Ishikawa (cell line): ENCODE data around the gene TBKBP1.
A peak's percentile ranks its signal among the peaks of the same experiment; 100 is the strongest.

Experiments used
- CEBPB ChIP-seq: IDR thresholded peaks from 2 replicates; pipeline ENCODE4 v1.6.1; 2012
- CREB1 ChIP-seq: IDR thresholded peaks from 2 replicates; pipeline ENCODE4 v1.6.1; 2012; ENCODE audit warnings: low read depth
- EGR1 ChIP-seq: IDR thresholded peaks from 2 replicates; pipeline ENCODE4 v1.6.1; 2012
- EP300 ChIP-seq: IDR thresholded peaks from 2 replicates; pipeline ENCODE4 v1.6.1; 2012; ENCODE audit warnings: borderline replicate concordance
- FOXM1 ChIP-seq: IDR thresholded peaks from 2 replicates; pipeline ENCODE4 v1.6.1; 2012; ENCODE audit warnings: low read depth, borderline replicate concordance
- NFIC ChIP-seq: IDR thresholded peaks from 2 replicates; pipeline ENCODE4 v1.6.1; 2012
- RAD21 ChIP-seq: IDR thresholded peaks from 2 replicates; pipeline ENCODE4 v1.6.1; 2012; ENCODE audit warnings: low read depth
- TAF1 ChIP-seq: IDR thresholded peaks from 2 replicates; pipeline ENCODE4 v1.6.1; 2012; ENCODE audit warnings: low read depth, mild to moderate bottlenecking
- TCF12 ChIP-seq: IDR thresholded peaks from 2 replicates; pipeline ENCODE4 v1.6.1; 2012; ENCODE audit warnings: low read depth
- TEAD4 ChIP-seq: IDR thresholded peaks from 2 replicates; pipeline ENCODE4 v1.6.1; 2012
- YY1 ChIP-seq: IDR thresholded peaks from 2 replicates; pipeline ENCODE4 v1.6.1; 2012; ENCODE audit warnings: low read depth
- ZBTB7A ChIP-seq: IDR thresholded peaks from 2 replicates; pipeline ENCODE4 v1.6.1; 2012; ENCODE audit warnings: low read depth
- TF ChIP-seq, protein P1 (sequence below): IDR thresholded peaks from 2 replicates; pipeline ENCODE4 v1.6.1; 2012
- TF ChIP-seq, protein P2 (sequence below): IDR thresholded peaks from 2 replicates; pipeline ENCODE4 v1.6.1; 2012; ENCODE audit warnings: low read depth, mild to moderate bottlenecking
- TF ChIP-seq, protein P3 (sequence below): IDR thresholded peaks from 2 replicates; pipeline ENCODE4 v1.6.1; 2012

TBKBP1 gene

DNA sequence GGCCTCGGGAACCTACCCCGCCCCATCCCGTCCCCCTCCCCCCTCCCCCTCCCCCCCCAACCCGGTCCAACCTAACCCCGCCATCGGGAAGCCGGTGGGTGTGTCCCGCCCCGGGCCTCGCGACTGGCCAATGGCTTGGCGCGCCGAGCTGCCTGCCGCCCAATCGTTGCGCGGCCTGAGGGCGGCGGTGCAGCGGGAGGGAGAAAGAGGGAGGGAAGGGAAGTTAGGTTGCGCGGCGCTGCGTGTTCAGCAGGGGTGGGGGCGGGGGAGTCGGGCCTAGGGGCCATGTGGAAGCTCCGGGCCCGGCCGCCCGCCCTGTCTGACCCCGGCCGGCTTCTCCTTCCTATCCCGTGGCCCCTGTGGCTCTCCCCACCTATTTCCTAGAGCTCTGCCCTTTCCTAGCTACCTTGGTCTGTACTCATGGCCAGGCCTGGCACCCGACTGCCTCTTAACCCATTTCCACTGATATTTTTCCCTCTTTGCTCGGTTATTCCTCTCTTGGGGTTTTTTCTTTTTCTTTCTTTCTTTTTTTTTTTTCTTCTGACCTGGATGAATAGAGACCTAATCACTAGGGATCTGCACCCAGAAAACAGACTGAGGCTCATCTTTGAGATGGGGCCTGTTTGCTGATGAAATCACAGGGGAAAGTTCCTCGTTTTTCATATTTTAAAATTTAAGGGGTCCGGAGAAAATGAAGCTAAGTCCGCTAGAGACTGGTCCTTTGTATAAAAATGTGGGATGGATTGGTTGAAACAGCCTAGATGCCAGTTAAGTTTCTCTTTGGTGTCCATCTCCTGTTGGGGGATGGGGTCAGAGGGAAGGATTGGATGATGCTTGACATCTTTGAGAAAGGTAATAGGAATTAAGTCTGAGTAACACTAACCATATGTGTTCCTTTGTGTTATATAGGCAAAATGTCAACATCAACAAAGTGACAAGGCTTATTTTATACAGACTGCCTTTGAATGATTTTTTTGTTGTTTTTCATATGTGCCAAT lies 43.1 kb upstream of the TBKBP1 start:
- TF ChIP-seq TEAD4, result no peak
- TF ChIP-seq TCF12, result no peak
- TF ChIP-seq RAD21, result no peak
- TF ChIP-seq NFIC, result no peak
- no peak for TF ChIP-seq CREB1
- no peak for TF ChIP-seq CEBPB
- TF ChIP-seq EP300, result 0 out of 2 replicates have a peak, but pooled peaks have one; percentile 37
- TF ChIP-seq, protein P1, sequence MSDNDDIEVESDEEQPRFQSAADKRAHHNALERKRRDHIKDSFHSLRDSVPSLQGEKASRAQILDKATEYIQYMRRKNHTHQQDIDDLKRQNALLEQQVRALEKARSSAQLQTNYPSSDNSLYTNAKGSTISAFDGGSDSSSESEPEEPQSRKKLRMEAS, result peak; percentile 93
- TF ChIP-seq, protein P2, sequence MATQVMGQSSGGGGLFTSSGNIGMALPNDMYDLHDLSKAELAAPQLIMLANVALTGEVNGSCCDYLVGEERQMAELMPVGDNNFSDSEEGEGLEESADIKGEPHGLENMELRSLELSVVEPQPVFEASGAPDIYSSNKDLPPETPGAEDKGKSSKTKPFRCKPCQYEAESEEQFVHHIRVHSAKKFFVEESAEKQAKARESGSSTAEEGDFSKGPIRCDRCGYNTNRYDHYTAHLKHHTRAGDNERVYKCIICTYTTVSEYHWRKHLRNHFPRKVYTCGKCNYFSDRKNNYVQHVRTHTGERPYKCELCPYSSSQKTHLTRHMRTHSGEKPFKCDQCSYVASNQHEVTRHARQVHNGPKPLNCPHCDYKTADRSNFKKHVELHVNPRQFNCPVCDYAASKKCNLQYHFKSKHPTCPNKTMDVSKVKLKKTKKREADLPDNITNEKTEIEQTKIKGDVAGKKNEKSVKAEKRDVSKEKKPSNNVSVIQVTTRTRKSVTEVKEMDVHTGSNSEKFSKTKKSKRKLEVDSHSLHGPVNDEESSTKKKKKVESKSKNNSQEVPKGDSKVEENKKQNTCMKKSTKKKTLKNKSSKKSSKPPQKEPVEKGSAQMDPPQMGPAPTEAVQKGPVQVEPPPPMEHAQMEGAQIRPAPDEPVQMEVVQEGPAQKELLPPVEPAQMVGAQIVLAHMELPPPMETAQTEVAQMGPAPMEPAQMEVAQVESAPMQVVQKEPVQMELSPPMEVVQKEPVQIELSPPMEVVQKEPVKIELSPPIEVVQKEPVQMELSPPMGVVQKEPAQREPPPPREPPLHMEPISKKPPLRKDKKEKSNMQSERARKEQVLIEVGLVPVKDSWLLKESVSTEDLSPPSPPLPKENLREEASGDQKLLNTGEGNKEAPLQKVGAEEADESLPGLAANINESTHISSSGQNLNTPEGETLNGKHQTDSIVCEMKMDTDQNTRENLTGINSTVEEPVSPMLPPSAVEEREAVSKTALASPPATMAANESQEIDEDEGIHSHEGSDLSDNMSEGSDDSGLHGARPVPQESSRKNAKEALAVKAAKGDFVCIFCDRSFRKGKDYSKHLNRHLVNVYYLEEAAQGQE, result no peak
- TF ChIP-seq TAF1, result peak; percentile 25; the same call in 1 of the 2 replicates
- TF ChIP-seq ZBTB7A, result no peak
- TF ChIP-seq, protein P3, sequence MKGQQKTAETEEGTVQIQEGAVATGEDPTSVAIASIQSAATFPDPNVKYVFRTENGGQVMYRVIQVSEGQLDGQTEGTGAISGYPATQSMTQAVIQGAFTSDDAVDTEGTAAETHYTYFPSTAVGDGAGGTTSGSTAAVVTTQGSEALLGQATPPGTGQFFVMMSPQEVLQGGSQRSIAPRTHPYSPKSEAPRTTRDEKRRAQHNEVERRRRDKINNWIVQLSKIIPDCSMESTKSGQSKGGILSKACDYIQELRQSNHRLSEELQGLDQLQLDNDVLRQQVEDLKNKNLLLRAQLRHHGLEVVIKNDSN, result 0 out of 2 replicates have a peak, but pooled peaks have one; percentile 11
- TF ChIP-seq YY1, result no peak; the same call in 1 of the 2 replicates
- peak; percentile 53 for TF ChIP-seq EGR1
- TF ChIP-seq FOXM1, result no peak

DNA sequence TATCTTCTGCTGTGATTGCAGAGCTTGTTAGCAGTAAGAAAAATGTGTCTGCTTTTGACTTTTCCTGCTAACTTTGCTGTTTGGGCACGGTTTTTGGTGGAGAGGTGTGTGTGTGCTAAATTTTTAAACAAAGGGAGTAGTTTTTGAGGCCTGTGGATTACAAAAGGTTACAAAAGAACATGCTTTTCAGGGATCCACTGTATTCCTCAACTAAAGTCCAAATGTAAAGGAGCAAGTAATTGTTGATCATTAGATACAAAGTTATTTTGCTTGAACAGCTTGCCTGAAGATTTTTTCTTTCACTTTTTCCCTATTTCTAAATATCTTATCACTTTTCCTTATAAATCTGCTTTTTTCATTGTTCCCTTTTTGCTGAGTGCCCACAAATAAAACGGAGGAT lies 42.3 kb upstream of the TBKBP1 start:
- no peak for TF ChIP-seq FOXM1

DNA sequence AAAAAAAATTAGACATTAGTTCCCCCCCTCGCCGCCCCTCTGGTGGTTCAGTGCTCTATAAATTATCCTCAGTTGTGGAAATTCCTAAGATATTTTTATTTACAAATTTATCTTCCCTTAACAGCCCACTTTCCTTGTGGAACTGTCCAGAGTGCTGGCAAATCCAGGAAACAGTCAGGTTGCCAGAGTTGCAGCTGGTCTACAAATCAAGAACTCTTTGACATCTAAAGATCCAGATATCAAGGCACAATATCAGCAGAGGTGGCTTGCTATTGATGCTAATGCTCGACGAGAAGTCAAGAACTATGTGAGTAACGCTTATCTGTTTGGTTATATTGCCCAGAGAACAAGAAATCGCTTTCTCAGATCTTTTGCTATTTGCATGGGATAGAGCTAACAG lies 41.4 kb upstream of the TBKBP1 start:
- TF ChIP-seq, protein P2, result peak; percentile 75
- TF ChIP-seq FOXM1, result no peak

DNA sequence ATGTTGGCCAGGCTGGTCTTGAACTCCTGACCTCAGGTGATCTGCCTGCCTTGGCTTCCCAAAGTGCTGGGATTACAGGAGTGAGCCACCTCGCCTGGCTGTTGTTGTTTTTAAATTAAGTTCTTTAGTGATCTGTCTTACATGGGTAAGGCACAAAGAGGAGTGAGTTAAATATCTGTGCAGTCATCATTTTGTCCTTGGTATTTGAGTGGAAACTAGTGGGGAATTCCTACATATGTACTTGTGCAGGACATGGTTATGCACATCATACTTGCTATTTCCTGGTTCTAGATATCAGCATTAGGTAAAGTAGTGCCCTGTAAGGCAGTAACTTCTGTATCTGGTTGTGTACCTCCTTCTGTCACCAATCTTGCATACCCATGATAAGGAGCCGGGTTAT lies 40.5 kb upstream of the TBKBP1 start:
- TF ChIP-seq TAF1 (no peak), EGR1 (no peak), ZBTB7A (no peak), TEAD4 (no peak), RAD21 (no peak), CEBPB (no peak), TCF12 (no peak)
- TF ChIP-seq, protein P2, result no peak

DNA sequence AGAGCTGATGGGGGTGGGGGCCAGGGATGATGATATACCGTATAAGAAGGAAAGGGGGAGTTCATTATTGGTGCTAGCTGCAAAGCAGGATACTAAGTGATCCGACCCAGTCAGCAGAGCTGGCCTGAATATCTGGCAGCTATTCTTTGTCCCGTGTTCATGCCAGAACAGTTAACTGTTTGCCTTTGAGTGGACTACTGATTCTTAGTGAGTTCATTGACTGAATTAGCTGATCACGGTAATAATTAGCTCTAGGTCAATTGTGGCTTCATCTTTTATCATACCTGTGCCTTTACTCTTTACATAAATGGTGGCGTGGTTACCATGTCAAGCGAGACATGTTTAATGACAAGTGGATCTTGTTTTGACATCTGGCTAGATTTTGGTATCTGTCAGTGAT lies 39.0 kb upstream of the TBKBP1 start:
- no peak for TF ChIP-seq EGR1
- no peak for TF ChIP-seq CREB1
- TF ChIP-seq TEAD4, result no peak
- TF ChIP-seq, protein P2, result no peak
- no peak for TF ChIP-seq FOXM1
- TF ChIP-seq NFIC, result no peak
- TF ChIP-seq, protein P3, result no peak
- TF ChIP-seq, protein P1, result no peak
- TF ChIP-seq TCF12, result no peak
- no peak for TF ChIP-seq ZBTB7A
- no peak for TF ChIP-seq CEBPB
- no peak for TF ChIP-seq RAD21
- TF ChIP-seq TAF1, result no peak
- no peak for TF ChIP-seq EP300
- no peak for TF ChIP-seq YY1
